ENCODE results near the gene ZFAND3.

- TF ChIP-seq CTCF (IDR thresholded peaks at IDR 0.05) (no peak), EP300 (IDR thresholded peaks at IDR 0.05) (no peak)
These were observed 235.1 kb downstream of the ZFAND3 start for GRCh38 chr6:38054527-38055202.
